GM10248 (cell line): ENCODE measurements around the gene ETFB.

Experiments used
- CTCF ChIA-PET: fragments of 300-600 bp; sonication (Branson Sonifier 250); formaldehyde crosslinking; extraction: SDS; loops from one replicate; lab custom pipeline; 2021; ENCODE audit warnings: antibody characterized with exemption; lab: Yijun Ruan, JAX
- POLR2A ChIA-PET: fragments of 350-650 bp; sonication (Branson Sonifier 250); formaldehyde crosslinking; extraction: SDS; loops from one replicate; lab custom pipeline; 2020; ENCODE audit warnings: antibody characterized with exemption; lab: Yijun Ruan, JAX
- DNase-seq: peaks from one replicate; pipeline ENCODE4 v3.0.0; 2012; ENCODE audit errors: extremely low spot score
- TF ChIP-seq, protein P1 (sequence below): IDR thresholded peaks from 2 replicates; pipeline ENCODE4 v1.5.1; 2012; ENCODE audit warnings: mild to moderate bottlenecking, low read depth; ENCODE audit errors: extremely low read depth, missing control alignments, control extremely low read depth

Gene ETFB

DNA sequence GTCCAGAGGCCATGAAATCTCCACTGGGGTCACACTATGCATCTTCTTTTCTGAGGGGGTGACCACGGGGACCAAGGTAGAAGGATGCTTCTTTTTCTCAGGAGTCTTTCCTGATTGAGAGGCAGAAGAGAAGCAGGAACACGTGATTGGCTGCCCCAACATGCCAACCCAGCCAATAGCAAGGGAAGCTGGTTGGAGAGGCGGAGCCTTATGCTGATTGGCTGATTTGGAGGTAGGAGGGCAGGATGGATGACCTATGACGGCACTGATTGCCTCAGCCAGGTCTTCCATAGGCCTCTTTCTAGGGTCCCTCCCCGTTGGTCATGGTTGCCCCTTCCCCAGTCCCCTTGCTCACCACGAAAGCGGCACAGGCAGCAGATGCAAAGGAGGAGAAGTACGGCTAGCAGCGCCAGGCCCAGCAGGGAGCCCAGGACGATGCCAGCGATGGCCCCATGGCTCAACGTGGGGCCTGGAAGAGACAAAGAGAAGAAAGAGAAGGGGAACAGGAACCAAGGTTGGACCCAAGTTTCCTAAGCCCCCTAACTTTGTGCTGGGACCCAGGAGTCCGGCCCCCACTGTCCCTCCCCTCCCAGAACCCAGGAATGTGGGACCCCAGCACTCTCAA, 32.2 kb downstream of the ETFB start:
- ChIA-PET POLR2A (no interaction called here), CTCF (no interaction called here)
- TF ChIP-seq, protein P1, sequence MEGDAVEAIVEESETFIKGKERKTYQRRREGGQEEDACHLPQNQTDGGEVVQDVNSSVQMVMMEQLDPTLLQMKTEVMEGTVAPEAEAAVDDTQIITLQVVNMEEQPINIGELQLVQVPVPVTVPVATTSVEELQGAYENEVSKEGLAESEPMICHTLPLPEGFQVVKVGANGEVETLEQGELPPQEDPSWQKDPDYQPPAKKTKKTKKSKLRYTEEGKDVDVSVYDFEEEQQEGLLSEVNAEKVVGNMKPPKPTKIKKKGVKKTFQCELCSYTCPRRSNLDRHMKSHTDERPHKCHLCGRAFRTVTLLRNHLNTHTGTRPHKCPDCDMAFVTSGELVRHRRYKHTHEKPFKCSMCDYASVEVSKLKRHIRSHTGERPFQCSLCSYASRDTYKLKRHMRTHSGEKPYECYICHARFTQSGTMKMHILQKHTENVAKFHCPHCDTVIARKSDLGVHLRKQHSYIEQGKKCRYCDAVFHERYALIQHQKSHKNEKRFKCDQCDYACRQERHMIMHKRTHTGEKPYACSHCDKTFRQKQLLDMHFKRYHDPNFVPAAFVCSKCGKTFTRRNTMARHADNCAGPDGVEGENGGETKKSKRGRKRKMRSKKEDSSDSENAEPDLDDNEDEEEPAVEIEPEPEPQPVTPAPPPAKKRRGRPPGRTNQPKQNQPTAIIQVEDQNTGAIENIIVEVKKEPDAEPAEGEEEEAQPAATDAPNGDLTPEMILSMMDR: no peak
- DNase-seq: no peak

DNA sequence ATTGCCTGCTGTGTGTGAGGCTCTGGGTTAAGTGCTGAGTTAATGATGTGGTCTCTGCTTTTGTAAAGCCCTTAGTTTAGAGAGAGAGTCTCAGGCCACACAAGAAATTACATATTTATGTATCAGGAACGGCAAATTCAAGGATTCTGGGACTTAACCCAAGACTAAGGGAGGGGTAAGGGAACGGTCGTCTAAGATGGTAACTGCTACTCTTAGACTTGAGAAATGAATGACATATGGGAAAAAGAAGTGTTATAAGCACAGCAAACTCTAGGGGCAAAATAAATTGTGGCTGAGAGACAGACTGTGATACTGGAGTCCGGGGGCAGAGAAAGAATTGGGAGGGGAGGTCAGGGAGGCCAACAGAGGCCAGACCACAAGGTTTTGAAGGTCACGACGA, 34.5 kb downstream of the ETFB start:
- no peak for DNase-seq
- CTCF ChIA-PET: interaction anchor here (1.1 kb wide), 1 partner anchor 8 kb away, joined by 4 read pairs; no protein-coding TSS in a partner anchor
- POLR2A ChIA-PET: no interaction called here
- TF ChIP-seq, protein P1: no peak

DNA sequence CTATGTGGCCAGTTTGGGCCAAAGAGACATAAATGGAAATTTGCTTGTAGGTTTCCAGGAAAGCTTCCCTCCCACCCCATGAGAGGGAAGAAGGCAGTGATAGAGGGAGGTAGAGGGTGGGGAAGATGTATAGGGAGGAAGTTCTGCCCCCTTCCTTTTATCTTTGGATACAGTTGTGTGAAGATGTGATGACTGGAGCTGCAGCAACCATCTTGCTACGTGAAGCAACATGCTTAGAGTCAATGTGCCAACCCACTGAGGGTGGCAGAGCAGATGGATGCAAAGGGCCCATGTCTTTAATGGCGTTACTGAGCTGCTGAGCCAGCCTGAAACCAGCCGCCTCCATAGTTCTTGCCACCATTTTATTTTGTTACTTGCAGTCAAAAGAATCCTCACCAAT, 35.0 kb downstream of the ETFB start:
- TF ChIP-seq, protein P1: no peak
- POLR2A ChIA-PET: no interaction called here
- DNase-seq: no peak
- CTCF ChIA-PET: interaction anchor here (1.1 kb wide), 1 partner anchor 8 kb away, joined by 4 read pairs; no protein-coding TSS in a partner anchor

DNA sequence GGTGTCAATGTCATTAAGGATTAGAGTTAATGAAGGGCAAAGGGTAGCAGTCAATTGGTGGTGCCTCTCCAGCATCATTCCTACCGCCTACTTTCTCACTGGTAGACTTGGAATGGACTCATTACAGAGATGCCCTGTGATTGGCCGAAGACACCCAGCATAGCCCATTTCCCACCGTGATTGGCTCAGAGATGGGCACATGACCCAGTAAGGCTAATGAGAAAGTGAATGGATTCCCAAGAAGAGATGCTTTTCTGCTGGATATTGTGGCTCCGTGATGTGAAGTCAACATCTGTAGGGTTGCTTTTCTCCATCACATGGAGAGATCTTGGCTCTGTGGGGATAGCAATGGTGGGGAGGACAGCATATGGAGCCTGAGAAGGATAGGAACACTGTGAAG, 35.8 kb downstream of the ETFB start:
- POLR2A ChIA-PET: no interaction called here
- CTCF ChIA-PET: interaction anchor here (1.1 kb wide), 1 partner anchor 9 kb away, joined by 4 read pairs; no protein-coding TSS in a partner anchor
- DNase-seq: no peak
- TF ChIP-seq, protein P1: no peak

DNA sequence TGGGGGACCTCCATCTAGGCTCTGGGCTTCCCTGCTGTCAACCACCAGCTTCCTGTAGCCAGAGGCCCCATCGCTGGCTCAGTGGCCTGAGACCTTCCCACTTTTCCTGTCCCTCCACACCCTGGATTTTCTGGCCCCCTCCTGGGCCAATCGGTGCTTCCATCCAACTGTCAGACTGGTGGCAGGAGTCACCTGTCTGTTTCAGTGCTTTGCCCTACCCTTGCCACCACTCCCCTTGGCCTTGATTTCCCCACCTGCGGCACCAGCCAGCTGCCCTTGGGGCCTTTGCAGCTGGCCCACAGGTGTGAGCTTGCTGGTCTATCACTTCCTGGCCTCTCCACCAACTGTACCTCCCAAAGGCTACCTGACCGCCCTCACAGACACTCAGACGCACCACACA, 36.8 kb downstream of the ETFB start:
- no peak for DNase-seq
- POLR2A ChIA-PET: no interaction called here
- TF ChIP-seq, protein P1: no peak
- CTCF ChIA-PET: no interaction called here

DNA sequence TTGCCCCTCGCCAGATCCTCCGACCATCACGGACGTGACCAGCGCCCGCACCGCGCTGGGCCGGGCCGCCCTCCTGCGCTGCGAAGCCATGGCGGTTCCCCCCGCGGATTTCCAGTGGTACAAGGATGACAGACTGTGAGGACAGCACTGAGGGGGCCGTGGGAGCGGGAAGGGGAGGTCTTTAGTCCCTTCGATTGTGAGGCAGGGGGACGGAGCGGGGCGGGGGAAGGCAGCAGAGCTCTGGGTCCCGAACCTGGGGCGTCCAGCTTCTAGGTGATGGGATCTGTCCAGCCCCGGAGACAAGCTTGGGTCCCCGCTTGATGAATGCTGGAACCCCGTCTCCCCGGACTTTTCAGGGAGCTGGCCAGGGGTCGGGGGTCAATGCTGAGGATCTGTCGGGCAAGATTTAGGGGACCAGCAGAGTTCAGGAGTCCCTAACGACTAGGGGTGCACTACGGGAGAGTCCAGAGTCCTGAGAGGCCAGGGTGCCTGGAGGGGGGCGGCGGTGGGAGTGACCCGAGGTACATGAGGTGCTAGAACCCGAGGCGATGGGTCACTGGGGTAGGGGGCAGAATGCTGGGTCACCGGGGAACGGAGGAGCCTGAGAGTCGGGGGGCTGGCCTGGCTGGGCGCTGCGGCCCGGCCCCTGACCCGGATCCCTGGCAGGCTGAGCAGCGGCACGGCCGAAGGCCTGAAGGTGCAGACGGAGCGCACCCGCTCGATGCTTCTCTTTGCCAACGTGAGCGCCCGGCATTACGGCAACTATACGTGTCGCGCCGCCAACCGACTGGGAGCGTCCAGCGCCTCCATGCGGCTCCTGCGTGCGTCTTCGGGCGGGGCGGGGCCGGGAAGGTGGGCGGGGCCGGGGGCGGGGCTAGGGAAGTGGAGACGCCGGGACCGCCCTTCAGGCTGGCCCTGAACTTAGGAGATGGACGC, 38.9 kb downstream of the ETFB start:
- POLR2A ChIA-PET: no interaction called here
- peak; percentile 84 for DNase-seq
- CTCF ChIA-PET: interaction anchor here (1.2 kb wide), 1 partner anchor 10 kb away, joined by 3 read pairs; no protein-coding TSS in a partner anchor
- TF ChIP-seq, protein P1: peak; percentile 31
